ENCODE results near the gene IFITM5. TPM values are rescaled to one million over a fixed set of nuclear protein-coding genes. Genes with fewer than 3 reads are reported as not detected.
"Not testable (repeated sequence)": the region's sequence is repeated elsewhere in the genome, so short reads cannot be mapped to it uniquely, and the experiment has no call there.

Gene IFITM5
- total RNA-seq, 1 donor from 2014 or later, result not detected

GRCh38 chr11:328012-328411 is 28.7 kb upstream of the IFITM5 start:
- TF ChIP-seq CTCF (IDR thresholded peaks at IDR 0.05; ENCODE audit: unreplicated experiment), result no peak
- Mint-ChIP-seq H3K4me1 (peaks cover 35% of the 10 kb centered on the region), H3K27me3 (ENCODE audit: low read depth) (no peaks in the 10 kb centered on the region), H3K27ac (peak overlapping the region; percentile 12), H3K36me3 (no peaks in the 10 kb centered on the region), H3K4me3 (no peak overlapping the region), H3K9me3 (no peaks in the 10 kb centered on the region)
- DNase-seq (ENCODE audit: low spot score in 2 of 2, unreplicated experiment in 2 of 2), result no peak

GRCh38 chr11:327581-327923 is 28.2 kb upstream of the IFITM5 start:
- H3K9me3 Mint-ChIP-seq, result no peaks in the 10 kb centered on the region
- H3K4me1 Mint-ChIP-seq, result peaks cover 35% of the 10 kb centered on the region
- no peak for TF ChIP-seq CTCF (IDR thresholded peaks at IDR 0.05; ENCODE audit: unreplicated experiment)
- no peak overlapping the region for H3K4me3 Mint-ChIP-seq
- no peaks in the 10 kb centered on the region for H3K36me3 Mint-ChIP-seq
- peak overlapping the region; percentile 88 for H3K27ac Mint-ChIP-seq
- H3K27me3 Mint-ChIP-seq (ENCODE audit: low read depth), result no peaks in the 10 kb centered on the region
- DNase-seq (ENCODE audit: low spot score in 2 of 2, unreplicated experiment in 2 of 2), result no peak

GRCh38 chr11:326842-327580 is 27.7 kb upstream of the IFITM5 start:
- Mint-ChIP-seq H3K36me3 (no peaks in the 10 kb centered on the region), H3K27ac (peak overlapping the region; percentile 95), H3K4me3 (no peak overlapping the region), H3K4me1 (peaks cover 35% of the 10 kb centered on the region), H3K9me3 (no peaks in the 10 kb centered on the region), H3K27me3 (ENCODE audit: low read depth) (no peaks in the 10 kb centered on the region)
- no peak for TF ChIP-seq CTCF (IDR thresholded peaks at IDR 0.05; ENCODE audit: unreplicated experiment)
- DNase-seq (ENCODE audit: low spot score in 2 of 2, unreplicated experiment in 2 of 2), result no peak

- H3K27me3 Mint-ChIP-seq (ENCODE audit: low read depth), result no peaks in the 10 kb centered on the region
- H3K9me3 Mint-ChIP-seq, result no peaks in the 10 kb centered on the region
- TF ChIP-seq CTCF (IDR thresholded peaks at IDR 0.05; ENCODE audit: unreplicated experiment), result no peak
- H3K4me3 Mint-ChIP-seq, result no peak overlapping the region
- H3K27ac Mint-ChIP-seq, result peak overlapping the region; percentile 95
- peaks cover 35% of the 10 kb centered on the region for H3K4me1 Mint-ChIP-seq
- no peak for DNase-seq (ENCODE audit: low spot score in 2 of 2, unreplicated experiment in 2 of 2)
- H3K36me3 Mint-ChIP-seq, result no peaks in the 10 kb centered on the region
Observed at GRCh38 chr11:326592-326841, 27.2 kb upstream of the IFITM5 start.

GRCh38 chr11:325796-326591 is 26.7 kb upstream of the IFITM5 start:
- no peaks in the 10 kb centered on the region for H3K36me3 Mint-ChIP-seq
- no peak overlapping the region for H3K4me3 Mint-ChIP-seq
- no peak for TF ChIP-seq CTCF (IDR thresholded peaks at IDR 0.05; ENCODE audit: unreplicated experiment)
- H3K9me3 Mint-ChIP-seq, result no peaks in the 10 kb centered on the region
- no peaks in the 10 kb centered on the region for H3K27me3 Mint-ChIP-seq (ENCODE audit: low read depth)
- no peak for DNase-seq (ENCODE audit: low spot score in 2 of 2, unreplicated experiment in 2 of 2)
- H3K4me1 Mint-ChIP-seq, result peaks cover 35% of the 10 kb centered on the region
- peak overlapping the region; percentile 95 for H3K27ac Mint-ChIP-seq

GRCh38 chr11:324593-325517 is 25.5 kb upstream of the IFITM5 start:
- DNase-seq (ENCODE audit: low spot score in 2 of 2, unreplicated experiment in 2 of 2); H3K9me3 Mint-ChIP-seq; H3K36me3 Mint-ChIP-seq; H3K27me3 Mint-ChIP-seq (ENCODE audit: low read depth): not testable (repeated sequence)
- H3K4me3 Mint-ChIP-seq, result peak overlapping the region; percentile 32
- H3K27ac Mint-ChIP-seq, result peak overlapping the region; percentile 95
- H3K4me1 Mint-ChIP-seq, result peaks cover 38% of the 10 kb centered on the region
